Fibroblast of villous mesenchyme (primary cell): ENCODE measurements around the gene PRKAA2. TPM values are rescaled to one million over a fixed set of nuclear protein-coding genes. Genes with fewer than 3 reads are reported as not detected.

ENCODE experiments used
- DNase-seq: peaks from one replicate; pipeline ENCODE4 v3.0.0-alpha.2; 2010; ENCODE audit warnings: low read depth
- H3K4me3 ChIP-seq: 2 replicates; pipeline ENCODE4 v1.5.1; 2011; ENCODE audit warnings: low read depth, mild to moderate bottlenecking, low read length
- CTCF ChIP-seq: IDR thresholded peaks from 2 replicates; pipeline ENCODE4 v1.5.1; 2012; ENCODE audit warnings: low read depth, mild to moderate bottlenecking, low read length; ENCODE audit not compliant: insufficient read depth
- total RNA-seq: library from RNA; depleted of rRNA; stranded (reverse); fragments of >200 nt; gene quantifications from 2 replicates; pipeline ENCODE4 v1.2.3, GENCODE V29; 2012

Gene PRKAA2
- total RNA-seq, 1 donor: 1.3 TPM

DNA sequence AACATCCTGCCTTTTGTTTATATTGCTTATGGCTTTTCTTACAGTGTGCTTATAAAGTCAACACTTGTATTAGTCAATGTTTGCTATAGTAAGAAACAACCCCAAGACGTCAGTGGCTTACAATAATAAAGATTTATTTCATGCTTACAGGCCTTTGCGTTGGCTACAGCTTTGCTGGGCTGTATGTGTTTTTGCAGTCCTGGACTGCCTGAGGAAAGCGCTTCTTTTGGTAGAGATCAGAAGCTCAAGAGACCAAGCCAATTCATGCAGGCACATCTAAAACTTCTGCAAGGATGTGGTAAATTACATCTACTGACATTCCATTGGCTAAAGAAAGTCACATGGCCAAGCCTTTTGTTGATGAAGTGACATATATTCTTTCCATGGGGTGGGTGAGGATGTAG is 17.5 kb upstream of the PRKAA2 start:
- DNase-seq: peak; percentile 51
- no peak for TF ChIP-seq CTCF
- H3K4me3 ChIP-seq: no peak overlapping the region

- no peak overlapping the region for H3K4me3 ChIP-seq
- no peak for TF ChIP-seq CTCF
- no peak for DNase-seq
Measured at GRCh38 chr1:56630786-56631185, 14.3 kb upstream of the PRKAA2 start.

GRCh38 chr1:56631901-56632300 is 13.2 kb upstream of the PRKAA2 start:
- DNase-seq: no peak
- no peak for TF ChIP-seq CTCF
- H3K4me3 ChIP-seq: no peak overlapping the region

- no peak overlapping the region for H3K4me3 ChIP-seq
- DNase-seq: no peak
- no peak for TF ChIP-seq CTCF
Measured at GRCh38 chr1:56634981-56635380, 10.1 kb upstream of the PRKAA2 start.

DNA sequence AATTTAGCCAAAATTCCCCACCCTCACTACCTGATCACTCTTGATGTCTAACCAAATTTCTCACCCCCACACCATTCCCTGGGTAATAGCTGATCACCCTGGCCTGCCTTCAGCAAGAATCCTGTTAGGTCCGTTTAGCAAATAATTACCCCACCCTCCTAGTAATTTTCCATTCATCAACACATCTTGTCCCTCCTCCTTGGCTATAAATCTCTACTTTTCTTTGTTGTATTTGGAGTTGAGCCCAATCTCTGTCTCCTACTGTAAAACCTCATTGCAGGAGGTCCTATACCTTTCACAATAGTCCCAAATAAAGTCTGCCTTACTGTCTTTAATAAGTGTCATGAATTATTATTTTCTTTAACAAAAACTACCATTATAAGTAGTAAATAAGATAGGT is 6.9 kb upstream of the PRKAA2 start:
- DNase-seq: no peak
- H3K4me3 ChIP-seq: no peak overlapping the region
- no peak for TF ChIP-seq CTCF

DNA sequence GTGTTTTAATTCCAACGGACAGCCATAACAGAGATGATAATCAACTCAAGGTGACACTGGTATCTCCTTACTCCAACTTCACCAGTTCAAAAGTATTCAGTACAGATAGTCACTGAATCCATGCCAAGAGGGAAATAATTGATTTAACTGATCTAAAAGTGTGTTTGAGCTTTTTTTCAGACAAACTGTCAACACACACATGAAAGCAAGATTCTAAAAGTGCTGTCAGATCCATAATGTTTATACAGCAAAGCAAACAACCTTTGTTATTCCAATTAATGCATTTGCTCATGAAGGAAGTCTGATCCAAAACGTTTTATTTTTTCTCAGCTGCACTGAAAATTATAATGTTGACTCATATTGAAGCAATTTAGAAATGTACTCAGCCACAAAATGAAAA is 5.9 kb upstream of the PRKAA2 start:
- no peak for DNase-seq
- TF ChIP-seq CTCF: no peak
- no peak overlapping the region for H3K4me3 ChIP-seq

DNA sequence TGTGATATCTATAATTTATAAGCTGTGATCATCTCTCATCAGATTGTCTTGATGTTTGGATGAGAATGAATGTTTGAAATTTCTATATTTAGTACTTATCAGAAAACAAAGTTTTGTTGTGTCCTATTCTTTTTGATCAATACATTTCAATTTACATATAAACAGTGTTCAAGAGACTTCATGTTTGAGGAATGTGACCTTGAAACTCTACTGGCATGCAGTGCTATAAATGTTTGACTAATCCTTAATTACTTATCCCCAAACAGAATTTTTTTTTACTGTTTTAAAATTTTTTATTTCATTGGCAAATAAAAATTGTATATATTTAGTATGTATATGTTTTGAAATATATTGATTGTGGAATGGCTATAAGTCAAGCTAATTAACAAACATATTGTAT is 1.5 kb upstream of the PRKAA2 start:
- H3K4me3 ChIP-seq: no peak overlapping the region
- no peak for DNase-seq
- no peak for TF ChIP-seq CTCF
